Pancreas (tissue), 10 donors: Measurements from ENCODE around the gene TSPAN32. TPM values are rescaled to one million over a fixed set of nuclear protein-coding genes. Genes with fewer than 3 reads are reported as not detected.
"Not testable (repeated sequence)": the region's sequence is repeated elsewhere in the genome, so short reads cannot be mapped to it uniquely, and the experiment has no call there.

Experiments
- ATAC-seq, 4 donors: fragments of 200-7000 bp; cut with Tn5 transposase; one replicate each; pipeline versions ENCODE4 v1.8.0 to v1.9.1; 2020; ENCODE audit warnings: mild to moderate bottlenecking in 4 of 4, moderate library complexity in 4 of 4
- DNase-seq, 6 donors: peaks; one replicate each; pipeline ENCODE4 v3.0.0-alpha.2; 2020
- FAIRE-seq: peaks from 2 replicates; lab custom pipeline; 2012; peaks lifted over from hg19 to GRCh38; lab: Jason Lieb, UNC
- H3K27ac ChIP-seq, 4 donors: fragments of 200-600 bp; sonication (generic); 1 replicate in 3 of 4; 2 replicates in 1 of 4; pipeline versions ENCODE4 v1.5.0 to v1.8.0; 2020
- H3K27me3 ChIP-seq, 4 donors: fragments of 200-600 bp; one replicate each; pipeline ENCODE4 v1.8.0; 2021
- H3K36me3 ChIP-seq, 3 donors: fragments of 200-600 bp; sonication (generic) in 1 of 3; one replicate each; pipeline versions ENCODE4 v1.5.0 to v1.8.0; 2020 to 2021
- H3K4me1 ChIP-seq, 3 donors: fragments of 200-600 bp; one replicate each; pipeline ENCODE4 v1.8.0; 2021
- H3K4me3 ChIP-seq, 4 donors: fragments of 200-600 bp; sonication (generic) in 2 of 4; one replicate each; pipeline versions ENCODE4 v1.5.0 to v1.8.0; 2020 to 2021
- H3K9me3 ChIP-seq, 4 donors: fragments of 200-600 bp; one replicate each; pipeline ENCODE4 v1.8.0; 2021
- WGBS, 2 donors: extraction: QIAGEN DNeasy Blood & Tissue Kit; methylation state at CpG; one replicate each; pipeline ENCODE4 v1.1.7; 2013; 5-methylcytosine and 5-hydroxymethylcytosine counted together
- intact Hi-C, 3 donors: fragments of 100-400 bp; cut with DNase I; formaldehyde crosslinking; loops; one replicate each; pipeline versions ENCODE4 v1.11.1 to v1.14.2; 2022
- polyA plus RNA-seq, 2 donors: library from polyadenylated mRNA; stranded (reverse); fragments of 200-250 nt; gene quantifications; one replicate each; pipeline ENCODE4 v1.2.3, GENCODE V29; 2013
- total RNA-seq, 6 donors: library from RNA; stranded (reverse); fragmentation: NEBNext Ultra II Directional in 4 of 6; extraction: Animal tissue kit (Norgen Biotek cat#: 25700) in 4 of 6; gene quantifications; one replicate each; pipeline versions ENCODE4 v1.2.1 to v1.2.4, GENCODE V29; 2021 to 2023
- TF ChIP-seq, protein P1 (sequence below), 4 donors: fragments of 200-600 bp; sonication (generic) in 3 of 4; IDR thresholded peaks; one replicate each; pipeline versions ENCODE4 v1.5.0 to v1.8.0; 2021; ENCODE audit warnings: antibody characterized with exemption in 4 of 4
- donor health status: healthy with polysubstance abuse.
- donor health status: DM: no; HTN: no; CAD: no; lungs with moderate emphysema.
- donor health status: DM: no; HTN: no; CAD: no.
- donor health status: control.
- donor health status: control.
- donor health status: Bipolar disorder and iron deficiency.
- donor health status: DM: yes; HTN: yes; CAD: no.
- donor health status: DM: no; HTN: no; CAD: no.
- donor health status: DM: no; HTN: no; CAD: no.
- donor health status: DM: yes; HTN: yes; CAD: no.

TSPAN32 gene
- total and polyA plus RNA-seq, 8 donors = 0.25 to 1.4 (median 0.49) TPM; not detected in 1

DNA sequence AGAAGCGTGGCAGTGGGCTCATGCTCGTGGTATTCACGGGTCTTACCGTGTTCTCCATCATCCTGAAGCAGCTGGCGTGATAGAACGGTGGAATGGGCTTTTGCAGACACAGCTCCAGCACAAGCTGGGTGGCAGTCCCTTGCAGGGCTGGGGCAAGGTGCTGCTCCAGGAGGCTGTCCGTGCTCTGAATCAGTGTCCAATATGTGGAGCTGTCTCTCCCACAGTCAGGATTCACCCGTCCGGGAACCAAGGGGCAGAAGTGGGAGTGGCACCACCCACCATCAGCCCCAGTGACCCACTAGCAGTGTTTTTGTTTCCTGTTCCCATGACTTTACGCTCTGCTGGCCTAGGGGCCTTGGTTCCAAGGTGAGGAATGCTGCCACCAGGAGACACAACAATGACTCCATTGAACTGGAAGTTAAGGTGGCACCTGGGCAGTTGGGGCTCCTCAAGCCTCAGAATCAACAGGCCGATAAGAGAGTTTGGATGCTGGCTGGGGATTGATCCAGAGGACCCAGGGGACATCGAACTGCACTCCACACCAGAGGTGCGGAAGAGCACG is 58.3 kb downstream of the TSPAN32 start:
- FAIRE-seq (no peak), DNase-seq (peak in 2 of 6 donors; percentile 16 to 29), ATAC-seq (peak; percentile 17 to 73 (median 52))
- Histone ChIP-seq H3K27me3 (no peaks in the 10 kb centered on the region), H3K9me3 (no peaks in the 10 kb centered on the region), H3K27ac (peak overlapping the region in 1 of 4 donors; percentile 16), H3K36me3 (no peaks in the 10 kb centered on the region), H3K4me1 (no peaks in the 10 kb centered on the region), H3K4me3 (no peak overlapping the region)
- 76 to 77% methylated on average over 14 of the region's 14 CpGs for WGBS, 2 donors
- intact Hi-C loops = no loop called here
- TF ChIP-seq, protein P1, sequence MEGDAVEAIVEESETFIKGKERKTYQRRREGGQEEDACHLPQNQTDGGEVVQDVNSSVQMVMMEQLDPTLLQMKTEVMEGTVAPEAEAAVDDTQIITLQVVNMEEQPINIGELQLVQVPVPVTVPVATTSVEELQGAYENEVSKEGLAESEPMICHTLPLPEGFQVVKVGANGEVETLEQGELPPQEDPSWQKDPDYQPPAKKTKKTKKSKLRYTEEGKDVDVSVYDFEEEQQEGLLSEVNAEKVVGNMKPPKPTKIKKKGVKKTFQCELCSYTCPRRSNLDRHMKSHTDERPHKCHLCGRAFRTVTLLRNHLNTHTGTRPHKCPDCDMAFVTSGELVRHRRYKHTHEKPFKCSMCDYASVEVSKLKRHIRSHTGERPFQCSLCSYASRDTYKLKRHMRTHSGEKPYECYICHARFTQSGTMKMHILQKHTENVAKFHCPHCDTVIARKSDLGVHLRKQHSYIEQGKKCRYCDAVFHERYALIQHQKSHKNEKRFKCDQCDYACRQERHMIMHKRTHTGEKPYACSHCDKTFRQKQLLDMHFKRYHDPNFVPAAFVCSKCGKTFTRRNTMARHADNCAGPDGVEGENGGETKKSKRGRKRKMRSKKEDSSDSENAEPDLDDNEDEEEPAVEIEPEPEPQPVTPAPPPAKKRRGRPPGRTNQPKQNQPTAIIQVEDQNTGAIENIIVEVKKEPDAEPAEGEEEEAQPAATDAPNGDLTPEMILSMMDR (IDR thresholded peaks at IDR 0.05) = no peak

DNA sequence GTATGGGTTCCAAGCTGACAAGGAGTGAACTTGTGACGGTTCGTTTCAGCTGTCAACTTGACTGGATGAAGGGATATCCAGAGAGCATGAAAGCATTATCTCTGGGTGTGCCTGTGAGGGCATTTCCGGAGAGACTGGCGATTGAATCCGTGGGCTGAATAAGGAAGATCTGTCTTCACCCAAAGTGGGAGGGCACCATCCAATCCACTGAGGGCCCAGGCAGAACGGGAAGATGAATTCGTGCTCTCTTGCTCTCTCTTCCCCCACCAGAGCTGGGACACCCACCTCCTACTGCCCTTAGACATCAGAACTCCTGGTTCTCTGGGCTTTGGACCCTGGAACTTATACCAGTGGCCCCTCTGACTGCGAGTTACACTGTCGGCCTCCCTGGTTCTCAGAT is 59.8 kb downstream of the TSPAN32 start:
- DNase-seq (no peak), ATAC-seq (no peak), FAIRE-seq (no peak)
- H3K4me1 ChIP-seq = no peaks in the 10 kb centered on the region
- H3K9me3 ChIP-seq = no peaks in the 10 kb centered on the region
- intact Hi-C loops = no loop called here
- H3K27me3 ChIP-seq = no peaks in the 10 kb centered on the region
- 73 to 75% methylated on average over 9 of the region's 9 CpGs for WGBS, 2 donors
- H3K27ac ChIP-seq = no peak overlapping the region
- no peaks in the 10 kb centered on the region for H3K36me3 ChIP-seq
- TF ChIP-seq, protein P1 (IDR thresholded peaks at IDR 0.05) = no peak
- no peak overlapping the region for H3K4me3 ChIP-seq

DNA sequence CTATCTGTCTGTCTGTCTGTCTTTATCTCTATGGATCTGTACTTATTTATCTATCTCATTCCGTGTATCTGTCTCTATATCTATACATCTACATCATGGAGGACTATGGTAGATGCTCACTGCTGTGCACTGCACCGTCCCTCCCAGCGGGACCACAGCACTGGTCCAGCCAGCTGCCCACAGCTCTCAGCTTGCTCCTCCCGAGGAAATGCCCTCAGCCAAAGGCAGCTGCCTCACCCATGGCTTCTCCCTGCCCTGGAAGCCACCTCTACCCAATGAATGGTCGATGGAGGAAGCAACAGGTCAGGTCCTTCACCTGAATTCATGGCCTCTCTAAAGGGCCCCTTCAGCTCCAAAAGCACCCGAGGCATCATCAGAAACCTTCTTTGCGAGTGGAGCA is 60.6 kb downstream of the TSPAN32 start:
- Histone ChIP-seq H3K9me3 (no peaks in the 10 kb centered on the region), H3K27me3 (no peaks in the 10 kb centered on the region), H3K4me3 (no peak overlapping the region), H3K36me3 (no peaks in the 10 kb centered on the region), H3K27ac (no peak overlapping the region), H3K4me1 (no peaks in the 10 kb centered on the region)
- intact Hi-C loops = no loop called here
- DNase-seq (no peak), ATAC-seq (no peak), FAIRE-seq (no peak)
- WGBS, 2 donors = 78 to 81% methylated on average over 7 of the region's 7 CpGs
- TF ChIP-seq, protein P1 (IDR thresholded peaks at IDR 0.05) = no peak

DNA sequence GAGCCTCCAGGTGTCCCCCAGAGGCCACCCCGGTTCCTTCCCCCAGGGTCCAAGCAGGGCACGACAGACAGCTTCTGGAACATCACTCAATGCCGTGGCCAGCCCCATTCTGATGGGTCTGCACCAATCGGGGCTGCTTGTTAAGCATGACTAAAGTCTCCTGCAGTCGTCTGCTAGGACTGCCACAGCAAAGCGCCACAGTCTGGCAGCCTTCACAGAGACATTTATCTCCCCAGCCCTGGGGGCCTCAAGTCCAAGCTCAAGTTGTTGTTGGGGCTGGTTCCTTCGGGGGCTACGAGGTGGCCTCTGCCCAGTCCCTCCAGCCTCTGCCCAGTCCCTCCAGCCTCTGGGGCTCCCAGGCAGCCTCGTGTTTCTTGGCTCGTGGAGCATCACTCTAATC is 61.3 kb downstream of the TSPAN32 start:
- ATAC-seq = no peak
- H3K27me3 ChIP-seq = no peaks in the 10 kb centered on the region
- no peaks in the 10 kb centered on the region for H3K4me1 ChIP-seq
- H3K9me3 ChIP-seq = no peaks in the 10 kb centered on the region
- H3K27ac ChIP-seq = no peak overlapping the region
- H3K4me3 ChIP-seq = no peak overlapping the region
- no peak for DNase-seq
- intact Hi-C loops = no loop called here
- TF ChIP-seq, protein P1 (IDR thresholded peaks at IDR 0.05) = no peak
- no peak for FAIRE-seq
- H3K36me3 ChIP-seq = no peaks in the 10 kb centered on the region
- 84 to 89% methylated on average over 10 of the region's 10 CpGs for WGBS, 2 donors

DNA sequence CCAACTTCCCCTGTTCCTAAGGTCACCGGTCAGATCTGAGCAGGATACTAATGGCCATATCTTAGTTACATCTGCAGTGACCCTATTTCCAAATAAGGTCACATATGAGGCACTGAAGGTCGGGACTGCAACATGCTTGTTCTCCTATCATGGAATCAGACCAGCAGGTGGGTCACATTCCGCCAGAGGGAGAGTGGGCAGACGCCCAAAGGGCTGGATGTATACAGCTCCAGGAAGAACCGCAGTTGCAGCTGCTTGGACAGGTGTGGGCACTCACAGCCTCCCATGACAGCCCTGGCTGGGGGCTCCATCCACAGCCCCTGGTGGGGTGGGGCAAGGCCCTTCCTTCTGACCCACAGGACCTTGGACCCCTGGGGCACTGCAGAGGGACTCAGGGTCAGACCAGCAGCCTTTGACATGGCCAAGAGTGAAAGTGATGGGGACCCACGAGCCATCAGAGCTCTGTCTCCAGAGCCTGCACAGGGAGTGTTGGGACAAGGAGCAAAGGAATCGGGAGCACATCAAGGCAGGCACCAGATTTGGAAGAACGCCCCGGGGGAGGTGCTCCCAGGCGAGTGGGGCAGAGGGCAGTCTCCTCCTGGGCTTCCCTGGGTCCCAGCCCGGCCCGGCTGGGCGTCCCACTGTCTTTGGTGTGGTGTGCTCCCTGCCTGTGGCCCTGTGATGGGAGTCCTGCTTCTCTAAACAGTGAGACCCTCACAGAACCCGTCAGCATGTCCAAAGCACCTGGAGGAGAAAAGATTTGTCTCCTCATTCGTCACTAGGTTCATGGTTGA is 62.0 kb downstream of the TSPAN32 start:
- intact Hi-C loops = no loop called here

DNA sequence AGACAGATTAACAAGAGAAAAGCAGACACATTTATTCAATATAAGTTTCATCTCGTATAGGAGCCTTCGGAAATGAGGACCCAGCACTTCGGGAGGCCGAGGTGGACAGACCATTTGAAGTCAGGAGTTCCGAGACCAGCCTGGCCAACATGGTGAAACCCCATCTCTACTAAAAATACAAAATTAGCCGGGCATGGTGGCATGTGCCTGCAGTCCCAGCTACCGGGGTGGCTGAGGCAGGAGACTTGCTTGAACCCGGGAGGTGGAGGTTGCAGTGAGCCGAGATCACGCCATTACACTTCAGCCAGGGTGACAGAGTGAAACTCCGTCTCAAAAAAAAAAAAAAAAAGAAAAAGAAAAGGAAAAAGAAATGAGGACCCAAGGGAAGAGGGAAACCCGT is 62.6 kb downstream of the TSPAN32 start:
- H3K4me1 ChIP-seq, H3K36me3 ChIP-seq, ATAC-seq, H3K27ac ChIP-seq, FAIRE-seq, H3K4me3 ChIP-seq, DNase-seq, H3K9me3 ChIP-seq, intact Hi-C loops, H3K27me3 ChIP-seq: not testable (repeated sequence)
- 90 to 92% methylated on average over 12 of the region's 12 CpGs for WGBS, 2 donors

More for the DNA sequence above, 62.0 kb downstream of the TSPAN32 start:
- DNase-seq (no peak), FAIRE-seq (no peak), ATAC-seq (no peak)
- 86 to 91% methylated on average over 15 of the region's 15 CpGs for WGBS, 2 donors
- no peak overlapping the region for H3K27ac ChIP-seq
- TF ChIP-seq, protein P1 (IDR thresholded peaks at IDR 0.05) = no peak
- no peaks in the 10 kb centered on the region for H3K27me3 ChIP-seq
- H3K4me1 ChIP-seq = no peaks in the 10 kb centered on the region
- H3K4me3 ChIP-seq = no peak overlapping the region
- no peaks in the 10 kb centered on the region for H3K36me3 ChIP-seq
- no peaks in the 10 kb centered on the region for H3K9me3 ChIP-seq
